ENCODE results near the gene DISC1.
"Not testable (repeated sequence)": the region's sequence is repeated elsewhere in the genome, so short reads cannot be mapped to it uniquely, and the experiment has no call there.

Gene DISC1

DNA sequence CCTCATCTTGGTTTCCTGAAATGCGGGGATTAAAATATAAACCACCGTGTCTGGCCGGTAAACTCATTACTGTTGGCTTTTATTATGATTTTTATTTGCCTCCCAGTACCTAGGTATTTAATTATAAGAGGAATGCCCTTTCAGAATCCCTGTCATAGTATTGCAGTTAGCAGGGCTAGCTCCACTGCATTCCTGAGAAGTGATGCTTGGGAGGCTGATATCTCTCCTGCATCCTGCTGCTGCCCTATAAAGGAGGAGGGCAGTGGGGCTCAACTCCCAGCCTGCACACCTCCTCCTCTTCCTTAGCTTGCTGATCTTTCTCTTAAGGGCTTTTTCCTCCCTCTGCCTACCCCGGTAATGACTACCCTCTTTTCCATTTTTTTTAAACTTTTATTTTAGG, 19.9 kb upstream of the DISC1 start:
- no peak for DNase-seq

DNA sequence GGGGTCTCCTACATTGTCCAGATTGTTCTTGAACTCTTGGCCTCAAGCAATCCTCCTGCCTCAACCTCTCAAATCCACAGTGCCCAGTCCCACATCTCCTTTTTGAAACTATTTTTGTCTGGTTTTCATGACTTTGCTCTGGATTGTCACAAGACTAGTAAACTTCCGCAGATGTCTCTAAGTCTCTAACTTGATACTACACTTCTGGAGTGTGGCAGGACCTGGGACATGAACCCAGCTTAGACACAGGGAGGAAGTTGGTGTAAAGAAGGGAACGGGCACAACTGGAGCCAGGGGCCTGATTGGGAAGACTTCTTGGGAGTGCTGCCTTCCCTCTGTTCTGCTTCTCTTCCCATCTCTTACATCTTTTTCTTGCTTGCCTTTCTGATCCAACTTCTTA, 16.2 kb upstream of the DISC1 start:
- DNase-seq = no peak

- no peak for DNase-seq
Measured at GRCh38 chr1:231611111-231611510, 15.5 kb upstream of the DISC1 start.

DNA sequence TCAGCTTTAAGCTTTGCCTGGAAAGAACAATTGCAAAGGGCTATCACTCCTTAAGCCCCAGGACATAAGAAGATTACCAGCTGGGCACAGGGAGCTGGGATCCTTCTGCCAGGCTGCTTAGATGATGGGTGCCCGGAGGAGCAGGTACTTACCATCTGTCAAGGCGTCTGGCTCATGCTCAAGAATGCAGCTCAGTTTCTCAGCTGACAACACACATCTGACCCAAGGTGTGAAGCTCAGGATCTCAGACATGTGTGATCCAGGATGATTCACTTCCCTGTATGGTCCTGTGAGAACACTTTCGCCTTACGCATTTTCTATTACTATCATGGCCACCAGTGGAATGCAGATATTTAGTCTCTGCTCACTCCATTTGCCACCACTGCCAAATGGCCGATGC, 14.7 kb upstream of the DISC1 start:
- no peak for DNase-seq

DNA sequence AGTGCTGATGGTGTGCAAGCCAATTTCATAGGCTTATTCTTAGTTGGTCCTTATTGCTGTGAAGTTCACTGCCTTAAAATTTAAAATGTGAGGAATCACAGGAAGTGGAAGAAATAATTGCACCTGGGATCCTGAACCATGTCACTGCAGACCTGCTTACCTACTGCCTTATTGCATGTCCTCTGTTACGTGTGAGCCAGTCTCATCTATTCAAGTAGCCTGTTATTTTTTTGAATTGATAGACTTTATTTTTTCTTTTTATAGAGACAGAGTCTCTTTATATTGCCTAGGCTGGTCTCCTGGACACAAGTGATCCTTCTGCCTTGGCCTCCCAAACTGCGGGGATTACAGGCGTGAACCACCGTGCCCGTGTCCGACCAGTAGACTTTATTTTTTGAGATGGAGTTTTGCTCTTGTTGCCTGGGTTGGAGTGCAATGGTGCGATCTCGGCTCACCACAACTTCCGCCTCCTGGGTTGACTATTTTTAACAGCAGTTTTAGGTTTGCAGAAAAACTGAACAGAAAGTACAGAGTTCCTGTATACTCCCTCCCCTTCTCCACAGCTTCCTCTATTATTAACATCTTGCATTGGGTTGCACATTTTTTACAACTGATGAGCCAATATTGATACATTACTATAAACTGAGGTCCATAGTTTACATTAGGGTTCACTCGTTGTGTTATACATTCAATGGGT, 14.0 kb upstream of the DISC1 start:
- DNase-seq = no peak

- peak; percentile 34 for DNase-seq
Measured at GRCh38 chr1:231613419-231614349, 12.9 kb upstream of the DISC1 start.

GRCh38 chr1:231616667-231617066, 9.9 kb upstream of the DISC1 start:
- no peak for DNase-seq

DNA sequence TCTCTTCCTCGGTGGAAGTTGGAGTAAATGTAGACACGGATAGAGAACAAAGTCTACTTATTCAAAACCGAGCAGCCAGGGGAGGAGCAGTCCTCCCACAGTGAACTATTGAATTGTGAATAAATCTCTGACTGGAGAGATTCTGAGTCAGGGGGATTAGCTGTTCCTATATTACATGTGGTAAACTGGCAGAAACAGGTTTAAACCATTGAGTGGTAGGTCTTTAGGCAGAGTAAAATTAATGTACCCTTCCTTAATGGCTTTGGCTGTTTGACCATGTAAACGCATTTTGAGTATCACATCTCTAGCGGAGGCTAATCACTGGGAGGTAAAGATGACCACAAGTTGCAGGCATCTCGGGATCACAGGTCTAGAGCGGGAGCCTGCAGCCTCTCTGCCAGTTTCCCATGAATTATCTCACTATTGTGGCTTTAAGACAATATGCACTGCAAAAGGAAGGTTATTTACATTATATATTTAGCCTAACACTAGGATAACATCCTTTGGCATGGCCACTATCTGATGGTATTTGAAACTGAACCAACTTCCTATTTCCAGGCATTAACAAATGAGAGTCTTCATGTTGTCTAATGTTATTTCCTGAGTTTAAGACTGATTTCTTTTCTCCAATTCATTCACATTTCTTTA, 7.9 kb upstream of the DISC1 start:
- DNase-seq = no peak

DNA sequence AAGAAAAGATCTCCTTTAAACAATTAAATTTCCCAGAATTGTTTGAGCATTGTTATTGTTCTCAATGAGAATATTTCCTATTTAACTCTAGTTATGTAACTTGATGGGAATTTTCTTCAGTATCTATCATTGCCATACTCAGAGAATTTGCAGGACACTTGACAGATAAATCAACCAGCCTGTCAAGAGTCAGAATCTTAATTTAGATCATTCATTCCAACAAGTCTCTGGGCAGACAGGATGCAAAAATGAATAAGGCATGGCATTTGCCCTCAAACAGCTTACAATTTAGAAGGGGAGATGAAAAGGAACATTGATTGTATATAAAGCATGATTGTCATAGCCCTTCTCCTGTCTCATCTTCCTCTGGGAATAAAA, 7.3 kb upstream of the DISC1 start:
- no peak for DNase-seq

- DNase-seq = not testable (repeated sequence)
Measured at GRCh38 chr1:231625042-231625441, 1.5 kb upstream of the DISC1 start.

DNA sequence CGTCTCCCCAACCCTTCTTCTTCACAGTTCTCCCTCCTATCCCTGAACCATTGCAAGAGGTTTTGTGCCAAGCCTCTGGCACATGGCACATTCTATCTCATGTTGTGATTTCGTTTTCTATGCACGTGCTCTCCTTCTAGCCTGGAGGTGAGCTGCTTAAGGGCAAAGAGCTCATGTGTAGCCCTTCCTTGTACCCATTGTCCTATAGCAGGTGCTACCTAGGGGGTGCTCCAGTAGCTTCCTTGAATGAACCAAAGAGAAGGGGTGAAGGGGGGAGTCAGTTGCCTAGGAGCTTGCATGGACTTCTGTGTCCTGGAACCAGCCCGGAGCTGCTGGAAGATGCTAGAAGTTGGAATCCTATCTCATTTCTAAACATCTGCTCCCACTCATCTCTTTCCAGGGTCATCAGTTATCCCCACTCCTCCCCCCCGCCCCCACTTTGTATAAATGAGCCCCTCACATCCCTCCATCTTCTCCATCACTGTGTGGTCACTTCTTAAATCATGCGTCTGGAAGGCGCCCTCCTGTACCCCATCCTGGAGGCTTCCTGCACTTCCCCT, 535 bp upstream of the DISC1 start:
- no peak for DNase-seq

DNA sequence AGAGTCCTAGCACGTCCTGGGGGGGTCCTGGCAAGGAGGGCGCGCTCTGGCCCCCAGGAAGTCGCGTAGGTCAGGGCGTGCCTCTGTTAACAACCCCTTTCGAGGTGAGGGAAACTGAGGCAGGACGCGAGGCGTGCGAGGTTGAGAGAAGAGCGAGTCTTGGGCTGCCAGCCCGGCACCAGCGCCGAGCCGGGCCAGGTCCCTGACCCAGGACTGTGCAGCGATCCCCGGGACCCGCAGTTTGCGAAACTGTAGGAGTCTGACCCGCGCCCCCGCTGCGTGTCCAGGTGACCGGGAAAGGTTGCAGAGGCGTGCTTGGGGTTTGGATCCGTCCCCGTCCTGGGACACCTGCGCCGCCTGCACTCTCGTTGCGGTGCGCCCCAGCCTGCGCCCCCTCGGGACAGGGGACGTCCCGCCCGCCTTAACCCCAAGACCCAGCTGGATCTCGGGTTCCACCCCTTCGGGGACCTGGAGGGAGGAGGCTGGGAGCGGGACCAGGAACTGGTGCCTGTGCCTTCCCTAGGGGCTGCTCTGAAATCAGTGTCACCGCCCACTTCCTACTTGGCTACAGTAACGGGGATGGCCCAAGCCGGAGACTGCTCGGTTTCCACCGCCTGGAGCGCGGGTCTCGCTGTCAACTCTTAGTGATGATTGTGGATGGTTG, 493 bp downstream of the DISC1 start:
- DNase-seq = peak; percentile 40

- DNase-seq = no peak
Measured at GRCh38 chr1:231628207-231628876, 1.8 kb downstream of the DISC1 start.

DNA sequence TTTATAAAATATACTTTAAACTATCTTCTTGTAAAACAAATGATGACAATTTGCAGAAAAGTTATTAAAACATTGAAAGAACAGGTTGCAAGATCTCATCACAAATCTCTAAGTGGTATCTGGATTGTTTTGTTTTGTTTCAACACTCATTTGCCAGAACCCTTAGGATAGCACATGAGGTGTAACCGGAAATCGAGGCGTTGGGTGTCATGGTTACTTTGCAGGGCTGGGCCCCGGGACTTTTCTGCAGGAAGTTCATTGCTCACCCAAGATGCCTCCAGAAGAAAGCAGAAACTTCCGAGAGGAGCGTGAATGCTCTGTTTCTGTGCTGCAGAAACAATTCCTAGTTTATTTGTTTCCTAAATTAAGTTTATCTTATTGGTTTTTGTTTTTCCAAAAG, 2.5 kb downstream of the DISC1 start:
- no peak for DNase-seq

DNA sequence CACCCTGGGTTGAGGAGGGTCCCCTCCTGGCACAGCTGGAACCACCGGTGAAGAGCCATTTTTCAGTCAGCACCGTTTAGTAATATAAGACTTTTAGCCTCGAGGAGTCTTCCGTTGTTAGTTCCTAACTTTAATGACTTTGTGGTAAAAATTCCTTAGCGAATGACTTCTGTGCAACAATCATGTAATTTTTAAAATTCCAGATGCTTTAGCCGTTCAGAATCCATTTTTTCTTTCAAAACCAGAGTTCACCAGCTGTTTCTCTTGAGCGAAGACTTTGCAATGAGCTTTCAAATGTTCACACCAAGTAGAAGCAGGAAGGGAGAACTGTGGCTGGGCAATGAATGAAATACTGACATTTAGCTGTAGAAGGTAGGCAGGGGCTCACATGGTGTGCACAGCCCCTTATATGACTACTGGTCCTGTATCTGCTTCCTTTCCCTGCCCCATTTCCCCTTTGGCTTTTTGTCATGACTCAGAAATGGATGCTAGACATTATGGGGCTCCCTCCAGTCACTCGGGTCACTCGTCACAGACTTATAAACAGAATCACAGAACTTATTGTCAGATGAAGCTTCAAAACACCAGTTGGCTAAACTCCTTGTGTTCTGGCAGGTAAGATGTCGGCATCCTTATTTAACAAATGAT, 4.1 kb downstream of the DISC1 start:
- DNase-seq = no peak

DNA sequence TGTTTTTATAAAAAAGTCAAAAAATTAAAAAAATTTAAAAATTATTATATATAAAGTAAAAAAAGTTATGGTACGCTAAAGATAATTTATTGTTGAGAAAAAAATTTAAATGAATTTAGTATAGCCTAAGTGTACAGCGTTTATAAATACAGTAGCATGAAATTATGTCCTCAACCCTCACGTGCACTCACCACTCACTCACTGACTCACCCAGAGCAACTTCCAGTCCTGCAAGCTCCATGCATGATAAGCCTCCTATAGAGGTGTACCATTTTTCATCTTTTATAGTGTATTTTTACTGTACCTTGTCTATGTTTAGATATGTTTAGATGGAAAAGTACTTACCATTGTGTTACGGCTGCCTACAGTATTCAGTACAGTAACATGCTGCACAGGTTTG, 5.1 kb downstream of the DISC1 start:
- no peak for DNase-seq

GRCh38 chr1:231632119-231632518, 5.5 kb downstream of the DISC1 start:
- no peak for DNase-seq

GRCh38 chr1:231634323-231635013, 7.9 kb downstream of the DISC1 start:
- no peak for DNase-seq

GRCh38 chr1:231636157-231636556, 9.6 kb downstream of the DISC1 start:
- DNase-seq = no peak

DNA sequence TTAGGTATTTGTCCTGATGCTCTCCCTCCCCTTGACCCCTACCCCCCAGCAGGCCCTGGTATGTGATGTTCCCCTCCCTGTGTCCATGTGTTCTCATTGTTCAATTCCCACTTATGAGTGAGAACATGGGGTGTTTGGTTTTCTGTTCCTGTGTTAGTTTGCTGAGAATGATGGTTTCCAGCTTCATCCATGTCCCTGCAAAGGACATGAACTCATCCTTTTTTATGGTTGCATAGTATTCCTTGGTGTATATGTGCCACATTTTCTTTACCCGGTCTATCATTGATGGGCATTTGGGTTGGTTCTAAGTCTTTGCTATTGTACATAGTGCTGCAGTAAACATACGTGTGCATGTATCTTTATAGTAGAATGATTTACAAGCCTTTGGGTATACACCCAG, 10.3 kb downstream of the DISC1 start:
- DNase-seq = not testable (repeated sequence)

DNA sequence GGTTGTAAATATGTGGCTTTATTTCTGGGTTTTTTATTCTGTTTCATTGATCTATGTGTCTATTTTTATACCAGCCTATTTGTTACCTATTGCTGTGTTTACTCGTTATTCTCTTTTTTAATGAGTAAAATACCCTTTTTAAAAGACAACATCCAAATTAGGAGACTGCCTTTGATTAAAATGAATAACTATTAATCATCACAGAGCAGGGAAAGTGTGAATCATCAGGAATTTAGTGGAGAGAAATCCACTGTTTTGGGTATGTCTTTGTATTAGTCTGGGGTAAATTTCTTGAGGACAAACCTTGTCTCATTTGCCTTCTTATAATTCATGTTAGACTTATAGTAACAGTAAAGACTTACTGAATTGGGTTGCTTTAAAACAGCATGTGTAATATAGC, 12.1 kb downstream of the DISC1 start:
- DNase-seq = no peak
